ENCODE data around the gene IDH2.
A peak's percentile ranks its signal among the peaks of the same experiment; 100 is the strongest.

The IDH2 gene

GRCh38 chr15:90044916-90045371, 57.3 kb downstream of the IDH2 start (continued):
- TF ChIP-seq ZNF518A (tag by site-specific recombination; conservative IDR thresholded peaks at IDR 0.05; ENCODE audit: low read depth) (no peak), ZNF223 (tag by site-specific recombination; IDR thresholded peaks at IDR 0.05) (no peak), ZNF404 (tag by site-specific recombination; IDR thresholded peaks at IDR 0.05) (no peak), GFI1B (tag by site-specific recombination; IDR thresholded peaks at IDR 0.05) (no peak), ZSCAN5A (tag by site-specific recombination; IDR thresholded peaks at IDR 0.05) (no peak), GLIS1 (tag by site-specific recombination; IDR thresholded peaks at IDR 0.05) (no peak), ZBTB1 (tag by site-specific recombination; IDR thresholded peaks at IDR 0.05) (no peak), ZIC2 (tag by site-specific recombination; IDR thresholded peaks at IDR 0.05) (no peak), ZEB2 (tag by site-specific recombination; IDR thresholded peaks at IDR 0.05) (no peak), SP3 (tag by site-specific recombination; IDR thresholded peaks at IDR 0.05) (0 out of 2 replicates have a peak, but pooled peaks have one; percentile 16), CTCF (tag by site-specific recombination; IDR thresholded peaks at IDR 0.05) (no peak), ZNF768 (tag by site-specific recombination; IDR thresholded peaks at IDR 0.05) (no peak), PRDM1 (tag by site-specific recombination; IDR thresholded peaks at IDR 0.05) (no peak), ZNF362 (tag by site-specific recombination; IDR thresholded peaks at IDR 0.05) (no peak)

- H3K27ac ChIP-seq (ENCODE audit: extremely low read depth, low read depth, low read length): no peak overlapping the region
- POLR2A ChIA-PET: no interaction called here
- no peak for TF ChIP-seq ZNF221 (tag by site-specific recombination; IDR thresholded peaks at IDR 0.05; ENCODE audit: borderline replicate concordance)
- CTCF ChIA-PET: interaction anchor here (1.0 kb wide), 2 partner anchors 42 to 43 kb away, joined by 3 read pairs; no protein-coding TSS in a partner anchor
- H3K9me3 ChIP-seq (ENCODE audit: control insufficient read depth, insufficient read depth, low read depth, low read length): no peaks in the 10 kb centered on the region
- no peaks in the 10 kb centered on the region for H3K4me1 ChIP-seq (ENCODE audit: control insufficient read depth, insufficient read depth, low read length)
- H3K36me3 ChIP-seq (ENCODE audit: control insufficient read depth in 2 of 2, insufficient read depth in 1 of 2, low read length in 2 of 2): no peaks in the 10 kb centered on the region
- no peak overlapping the region for H3K4me3 ChIP-seq (ENCODE audit: low read depth, low read length)
Measured at GRCh38 chr15:90044191-90044590, 58.1 kb downstream of the IDH2 start.
